HG02840 (cell line): Measurements from ENCODE around the gene CHRFAM7A.
"Not testable (repeated sequence)": the region's sequence is repeated elsewhere in the genome, so short reads cannot be mapped to it uniquely, and the experiment has no call there.

ENCODE experiments used
- ATAC-seq: cut with Tn5 transposase; IDR thresholded peaks from one replicate; pipeline ENCODE4 v1.9.1; 2021; ENCODE audit warnings: mild to moderate bottlenecking, moderate library complexity, moderate number of reproducible peaks; ENCODE audit not compliant: unreplicated experiment, low FRiP score

CHRFAM7A gene

DNA sequence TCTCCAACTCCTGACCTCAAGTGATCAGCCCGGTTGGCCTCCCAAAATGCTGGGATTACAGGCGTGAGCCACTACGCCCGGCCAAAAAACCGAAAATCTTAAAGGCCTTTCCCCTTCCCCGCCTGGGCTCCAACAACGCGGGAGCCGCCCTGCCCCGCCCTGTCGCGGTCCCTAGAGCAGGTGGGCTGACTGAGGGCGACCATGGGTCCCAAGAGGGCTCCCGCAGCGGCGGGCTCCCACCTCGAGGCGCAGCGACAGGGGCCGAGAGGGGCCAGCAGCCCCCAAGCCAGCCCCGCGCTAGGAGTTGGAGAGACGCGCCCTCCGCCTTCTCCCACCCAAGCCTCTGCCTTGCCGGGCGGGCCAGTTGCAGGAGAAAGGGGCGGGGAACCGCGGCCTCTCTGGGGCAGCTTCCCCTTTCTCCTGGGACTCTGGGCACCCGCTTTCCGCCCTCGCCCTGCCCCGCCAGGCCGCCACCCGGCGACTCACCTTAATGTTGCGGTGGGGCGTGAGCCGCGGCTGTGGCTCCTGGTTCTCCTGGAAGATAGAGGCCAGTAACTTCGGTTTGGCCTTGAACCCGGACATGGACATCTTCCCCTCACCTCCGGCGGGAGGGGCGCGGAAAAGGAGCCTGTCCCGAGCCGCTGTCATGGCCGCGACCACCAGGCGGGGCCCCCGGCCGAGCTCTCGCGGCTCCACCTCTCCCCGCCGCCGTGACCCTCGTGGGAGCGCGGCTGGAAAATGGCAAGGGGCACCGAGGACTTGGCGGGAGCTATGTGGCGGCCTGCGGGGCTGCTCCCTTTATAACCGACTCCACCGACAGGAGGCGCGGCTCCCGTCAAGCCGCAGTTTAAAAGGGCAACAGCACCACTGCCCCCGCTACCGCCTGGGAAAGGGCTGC lies at the start of gene CHRFAM7A:
TSS of gene CHRFAM7A (minus strand) at position 775 of the 898 bp plus-strand sequence. CDS start 10,189 bp downstream, outside the sequence.
- not testable (repeated sequence) for ATAC-seq

DNA sequence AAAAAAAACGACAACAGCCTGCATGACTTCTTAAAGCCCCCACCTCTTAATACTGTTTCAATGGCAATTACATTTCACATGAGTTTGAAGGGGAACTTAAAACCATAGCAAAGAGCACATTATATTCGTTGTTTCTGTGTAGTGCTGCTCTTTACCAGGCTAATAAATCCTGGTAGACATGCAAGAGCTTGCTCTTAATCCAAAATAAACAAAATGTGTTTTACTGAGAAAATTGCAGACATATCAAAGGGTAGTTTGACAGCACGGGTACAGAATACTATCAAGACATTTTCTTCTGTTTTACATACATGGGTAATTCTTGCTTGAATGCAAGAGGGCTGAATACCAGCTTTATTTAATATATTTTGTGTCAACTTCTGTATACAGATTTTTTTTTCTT lies 45.0 kb upstream of the CHRFAM7A start:
- not testable (repeated sequence) for ATAC-seq

DNA sequence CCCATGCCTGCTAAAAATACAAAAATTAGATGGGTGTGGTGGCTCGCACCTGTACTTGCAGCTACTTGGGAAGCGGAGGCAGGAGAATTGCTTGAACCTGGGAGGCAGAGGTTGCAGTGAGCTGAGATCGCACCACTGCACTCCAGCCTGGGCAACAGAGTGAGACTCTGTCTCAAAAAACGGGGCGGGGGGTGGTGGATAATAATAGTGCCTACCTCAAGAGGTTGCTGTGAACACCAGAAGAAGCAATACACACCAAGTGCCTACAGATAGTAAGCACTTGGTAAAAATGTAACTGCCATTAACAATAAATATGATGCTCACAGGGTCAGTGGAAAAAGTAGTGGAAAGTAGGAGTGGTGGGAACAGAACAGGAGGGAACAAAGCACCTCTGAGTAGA lies 42.5 kb upstream of the CHRFAM7A start:
- ATAC-seq = not testable (repeated sequence)

DNA sequence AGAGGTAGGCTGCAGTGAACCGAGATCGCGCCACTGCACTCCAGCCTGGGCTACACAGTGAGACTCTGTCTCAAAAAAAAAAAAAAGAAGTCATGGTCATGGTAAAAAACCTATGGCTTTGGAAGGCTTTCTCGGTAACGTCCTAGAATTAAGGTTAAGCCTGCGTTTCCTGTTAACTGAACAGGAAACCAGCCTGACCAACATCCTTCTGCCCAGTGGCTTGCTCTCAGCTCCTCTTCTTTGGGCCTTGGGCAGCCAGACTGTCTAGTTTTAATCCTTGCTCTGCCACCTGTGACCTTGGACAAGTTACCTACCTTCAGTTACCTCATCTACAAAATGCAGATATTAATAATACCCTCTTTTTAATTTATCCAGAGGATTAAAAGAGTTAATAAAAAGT lies 27.4 kb upstream of the CHRFAM7A start:
- not testable (repeated sequence) for ATAC-seq

DNA sequence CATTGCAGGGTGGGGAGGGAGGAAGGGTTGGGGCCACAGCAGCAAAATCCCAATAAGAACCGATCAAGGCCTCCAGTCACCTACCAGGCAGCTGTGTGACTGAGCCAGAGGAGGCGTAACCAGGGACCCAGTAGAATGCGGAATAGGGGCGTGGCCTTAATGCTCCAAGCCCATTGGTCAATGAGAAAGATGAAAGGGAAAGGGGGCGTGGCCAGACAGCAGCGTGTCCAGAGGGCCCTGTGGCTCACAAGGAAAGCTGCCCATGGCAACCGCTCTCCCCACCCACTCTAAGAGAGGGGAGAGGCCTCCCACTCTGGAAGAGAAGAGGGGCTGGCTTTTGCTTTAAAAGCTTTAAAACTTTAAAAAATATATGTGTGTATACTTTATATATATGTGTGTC lies 20.8 kb upstream of the CHRFAM7A start, which contains the start of gene GOLGA8R:
TSS of gene GOLGA8R (minus strand) at position 101 of the 400 bp plus-strand sequence. CDS start at position 3, 98 bp downstream.
- ATAC-seq = not testable (repeated sequence)

DNA sequence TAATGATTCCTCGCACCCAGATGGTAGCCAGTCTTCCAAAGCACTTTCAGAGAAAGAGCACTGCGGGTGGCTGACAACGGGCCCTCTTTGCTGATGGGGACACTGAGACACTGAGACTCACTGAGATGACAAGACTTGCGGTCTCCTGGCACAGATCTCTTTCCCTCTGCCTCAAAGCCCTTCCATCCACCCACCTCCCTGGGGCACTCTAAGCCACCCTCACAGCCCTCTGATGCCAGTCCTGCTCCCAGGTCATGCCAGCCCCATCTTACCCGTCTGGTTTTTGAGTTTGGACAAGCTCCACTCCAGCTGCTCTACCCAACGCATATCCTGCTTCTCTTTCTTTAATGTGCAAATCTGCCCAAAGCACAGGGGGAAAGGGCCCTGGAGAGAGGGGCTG lies 14.3 kb upstream of the CHRFAM7A start:
- not testable (repeated sequence) for ATAC-seq

DNA sequence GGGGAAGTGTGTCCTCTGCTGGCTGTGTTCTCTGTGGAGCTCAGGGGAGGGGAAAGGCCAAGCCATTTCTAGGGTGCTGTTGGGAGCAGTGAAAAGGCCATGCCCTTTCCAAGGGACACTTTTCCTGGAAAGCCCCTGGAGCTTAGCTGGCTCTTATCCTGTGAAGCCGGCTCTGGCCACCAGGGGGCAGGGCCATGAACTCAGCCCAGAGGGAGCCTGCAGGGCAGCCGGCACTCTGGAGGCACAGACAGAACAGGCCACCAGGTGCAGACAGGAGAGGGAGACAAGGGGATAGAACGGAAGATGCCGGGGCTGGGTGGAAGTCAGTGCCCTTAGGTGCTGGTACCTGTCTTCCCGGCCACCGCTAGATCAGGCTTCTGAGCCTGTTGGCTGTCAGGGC lies 5.6 kb upstream of the CHRFAM7A start:
- ATAC-seq = not testable (repeated sequence)

DNA sequence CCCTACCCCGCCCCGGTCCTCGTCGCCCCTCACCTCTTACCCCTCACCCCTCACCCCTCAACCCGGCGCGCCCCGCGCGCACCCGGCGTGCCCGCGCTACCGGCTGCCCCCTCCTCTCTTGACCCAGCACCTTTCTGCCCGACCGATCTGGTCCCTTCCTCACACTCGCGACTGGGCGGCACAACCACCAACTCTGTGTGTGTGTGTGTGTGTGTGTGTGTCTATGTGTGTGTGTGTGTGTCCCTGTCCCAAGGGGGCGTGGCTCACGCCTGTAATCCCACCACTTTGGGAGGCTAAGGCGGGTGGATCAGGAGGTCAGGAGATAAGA lies 288 bp upstream of the CHRFAM7A start:
- ATAC-seq = not testable (repeated sequence)

DNA sequence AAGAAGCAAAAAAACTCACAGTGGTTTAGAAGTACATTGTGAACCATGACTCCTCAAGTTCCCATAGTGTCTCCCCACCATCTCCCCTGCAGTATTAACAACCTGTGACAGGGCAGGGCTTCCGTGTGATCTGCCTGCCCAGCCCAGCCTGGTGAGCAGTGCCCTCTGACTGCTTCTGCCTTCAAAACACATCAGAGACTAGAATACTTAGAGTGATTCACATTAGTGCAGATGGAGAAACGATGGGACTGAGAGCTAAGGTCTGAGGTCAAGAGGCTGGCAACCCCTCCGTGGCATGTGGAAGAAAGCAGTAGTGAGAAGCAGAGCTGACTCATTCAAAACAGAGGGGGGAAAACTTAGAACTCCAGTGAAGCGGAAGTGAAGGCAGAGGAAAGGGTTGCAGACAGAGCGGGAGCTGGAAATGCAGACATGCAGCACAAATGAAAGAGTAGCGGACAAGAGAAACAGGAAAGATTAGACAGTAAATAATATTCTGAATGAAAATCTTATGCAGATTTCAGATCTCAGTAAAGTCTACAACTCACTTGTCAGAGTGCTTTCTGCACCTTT lies 6.9 kb downstream of the CHRFAM7A start:
- ATAC-seq = not testable (repeated sequence)

DNA sequence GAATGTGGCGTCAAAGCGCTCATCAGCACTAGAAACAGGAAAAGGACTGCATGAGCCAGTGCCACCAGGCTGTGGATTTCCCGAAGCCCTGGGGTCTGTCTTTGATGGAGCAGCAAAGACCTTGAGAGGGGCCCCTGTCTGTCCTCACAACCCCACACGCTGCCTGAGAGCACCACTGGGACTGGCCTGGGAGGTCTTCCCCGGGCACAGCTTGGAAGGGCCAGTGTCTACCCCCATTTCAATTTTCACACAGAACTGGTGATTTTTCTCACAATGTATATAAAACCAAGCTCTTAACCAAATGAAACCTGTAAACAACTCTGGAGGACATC lies 16.3 kb downstream of the CHRFAM7A start:
- ATAC-seq = not testable (repeated sequence)

DNA sequence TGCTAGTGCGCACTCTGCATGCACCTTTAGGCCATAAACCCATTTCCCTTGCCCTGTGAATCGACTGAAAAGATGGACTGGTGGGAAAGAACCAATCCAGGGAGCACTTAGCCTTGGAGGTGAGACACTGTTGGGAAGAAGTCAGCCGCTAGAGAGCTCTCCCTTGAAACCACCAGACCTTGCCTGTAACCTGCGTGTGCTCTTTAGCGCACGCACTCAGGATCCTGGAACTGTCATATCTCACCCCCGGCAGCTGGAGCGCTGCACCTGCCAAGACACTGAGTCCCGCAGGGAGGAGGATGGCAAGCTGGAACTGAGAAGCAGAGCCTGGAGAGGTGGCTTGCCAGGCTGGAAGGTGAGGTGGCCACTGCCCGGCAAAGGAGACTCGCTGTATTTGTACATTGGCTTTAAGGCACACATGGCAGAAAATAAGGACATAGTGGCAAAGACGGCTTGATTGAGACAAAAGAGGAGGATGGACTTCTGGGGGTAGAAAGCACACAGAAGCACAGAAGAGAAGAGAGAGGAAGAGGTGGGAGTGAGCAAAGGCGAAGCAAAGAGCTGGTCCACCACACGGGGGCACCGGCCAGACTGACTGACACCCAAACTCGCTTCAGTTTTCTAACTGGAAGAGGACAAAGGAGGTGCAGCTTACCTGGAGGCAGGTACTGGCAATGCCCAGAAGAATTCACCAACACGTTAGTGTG lies 16.8 kb downstream of the CHRFAM7A start:
- ATAC-seq = not testable (repeated sequence)

DNA sequence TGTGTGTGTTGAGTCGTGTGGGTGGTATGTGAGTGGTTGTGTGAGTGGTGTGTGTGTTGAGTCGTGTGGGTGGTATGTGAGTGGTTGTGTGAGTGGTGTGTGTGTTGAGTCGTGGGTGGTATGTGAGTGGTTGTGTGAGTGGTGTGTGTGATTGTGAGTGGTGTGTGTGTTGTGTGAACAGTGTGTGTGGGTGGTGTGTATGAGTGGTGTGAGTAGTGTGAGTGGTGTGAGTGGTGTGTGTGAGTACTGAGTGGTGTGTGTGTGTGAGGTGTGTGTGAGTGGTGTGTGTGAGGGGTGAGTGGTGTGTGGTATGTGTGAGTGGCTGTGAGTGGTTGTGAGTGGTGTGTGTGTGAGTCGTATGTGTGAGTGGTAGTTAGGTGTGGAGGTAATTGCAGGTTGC lies 17.5 kb downstream of the CHRFAM7A start:
- ATAC-seq = not testable (repeated sequence)

DNA sequence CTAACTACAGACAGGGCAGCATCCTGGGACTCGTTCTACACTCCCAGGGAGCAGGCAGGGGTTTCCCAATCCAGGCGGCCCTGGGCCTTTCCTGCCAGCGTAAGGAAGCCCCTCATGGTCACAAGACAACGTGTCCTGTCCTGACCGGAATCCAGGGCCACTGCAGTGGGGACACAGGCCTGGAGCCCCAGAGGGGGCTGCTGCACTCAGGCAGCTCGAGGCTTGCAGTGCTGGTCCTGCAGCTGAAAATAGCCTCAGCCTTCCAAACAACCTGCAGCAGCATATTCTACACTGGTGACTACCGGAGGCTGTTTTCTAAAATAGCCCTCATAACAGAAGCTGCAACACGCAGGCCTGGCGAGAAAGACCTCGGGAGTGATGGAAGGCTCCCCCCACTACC lies 18.5 kb downstream of the CHRFAM7A start:
- ATAC-seq = not testable (repeated sequence)

DNA sequence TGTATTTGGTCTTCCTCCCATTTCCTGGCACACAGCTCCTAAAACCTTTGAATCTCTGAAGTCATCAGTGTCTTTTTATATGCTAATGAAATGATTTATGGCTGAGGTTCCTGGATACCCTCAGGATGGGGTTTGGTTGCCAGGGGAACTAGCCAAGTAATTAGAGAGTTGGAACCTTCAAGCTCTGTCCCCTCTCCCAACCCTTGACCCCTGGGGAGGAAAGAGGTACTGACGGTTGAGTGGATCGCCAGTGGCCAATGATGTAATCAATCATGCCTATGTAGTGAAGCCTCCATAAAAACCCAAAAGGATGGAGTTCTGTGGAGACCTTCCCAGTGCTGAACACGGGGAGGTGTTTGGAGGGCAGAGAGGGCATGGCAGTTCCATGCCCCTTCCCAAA lies 25.1 kb downstream of the CHRFAM7A start:
- not testable (repeated sequence) for ATAC-seq

DNA sequence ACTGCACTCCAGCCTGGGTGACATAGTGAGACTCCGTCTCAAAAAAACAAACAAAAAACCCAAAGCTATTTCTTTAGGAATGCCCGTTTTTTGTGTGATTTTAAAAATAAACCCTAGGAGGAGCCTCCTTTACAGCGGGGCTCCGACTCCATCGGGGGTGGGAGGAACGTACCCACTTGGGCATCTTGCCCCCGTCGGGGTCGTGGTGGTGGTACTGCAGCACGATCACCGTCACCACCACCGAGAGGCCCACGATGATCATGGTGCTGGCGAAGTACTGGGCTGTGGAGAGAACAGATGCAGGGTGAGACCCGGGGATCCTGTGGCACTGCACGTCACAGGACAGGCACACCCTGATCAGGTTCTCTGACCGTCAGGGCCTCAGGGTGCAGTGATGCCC lies 26.1 kb downstream of the CHRFAM7A start:
- ATAC-seq = not testable (repeated sequence)

DNA sequence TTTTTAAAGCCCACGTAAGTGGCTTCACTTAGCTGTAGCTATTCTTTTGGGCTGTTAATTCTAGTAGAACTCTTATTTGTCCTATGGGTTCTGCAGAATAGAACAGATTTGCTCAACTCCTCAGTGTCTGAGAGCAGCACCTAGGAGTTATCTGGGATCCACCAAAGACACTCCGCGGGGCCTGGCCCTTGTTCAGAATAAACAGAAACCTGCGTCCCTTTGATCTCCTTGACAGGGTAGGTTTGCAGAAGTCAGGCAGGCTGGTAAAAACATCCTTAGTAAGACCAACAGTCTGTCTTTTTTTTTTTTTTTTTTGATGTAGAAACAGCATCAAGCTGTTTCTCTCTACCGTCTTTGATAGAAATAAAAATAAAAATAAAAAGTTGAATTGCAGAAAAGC lies 31.9 kb downstream of the CHRFAM7A start:
- ATAC-seq = not testable (repeated sequence)

DNA sequence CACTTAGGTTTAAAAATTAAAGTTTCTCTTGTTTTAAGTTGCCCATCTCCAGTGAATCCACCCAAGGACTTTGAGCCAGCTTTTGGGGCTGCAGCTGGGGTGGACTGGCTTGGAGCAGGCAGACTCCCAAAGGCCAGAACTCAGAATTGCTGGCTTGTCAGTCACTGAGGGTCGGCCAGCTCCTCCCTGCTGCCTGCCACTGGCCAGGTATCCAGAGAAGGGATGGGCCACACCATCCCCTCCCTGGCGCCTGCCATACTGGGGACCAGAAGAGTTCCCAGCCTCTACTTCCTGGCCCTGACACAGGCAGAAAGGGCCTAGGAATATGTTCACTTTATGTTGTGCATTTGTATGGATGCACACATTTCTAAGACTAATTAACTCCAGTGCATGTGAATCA lies 32.4 kb downstream of the CHRFAM7A start:
- not testable (repeated sequence) for ATAC-seq

DNA sequence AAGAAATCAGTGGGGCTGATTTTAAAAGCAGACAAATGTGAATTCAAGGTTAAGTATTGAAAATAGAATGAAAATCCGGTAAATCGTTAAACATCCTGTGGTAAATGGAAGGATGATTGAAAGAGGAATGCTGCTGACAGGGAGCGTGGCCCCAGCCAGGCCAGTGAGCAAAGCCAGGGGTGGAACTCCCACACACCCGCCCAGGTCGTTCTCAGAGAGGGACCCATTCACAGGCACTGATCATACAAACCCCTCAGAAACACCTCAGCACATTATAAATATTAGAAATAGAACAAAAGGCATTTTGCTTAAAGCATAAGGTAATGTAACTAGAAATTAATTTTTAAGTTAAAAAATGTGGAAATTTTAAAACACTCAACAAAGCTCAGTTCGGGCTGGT lies 38.3 kb downstream of the CHRFAM7A start:
- ATAC-seq = not testable (repeated sequence)

DNA sequence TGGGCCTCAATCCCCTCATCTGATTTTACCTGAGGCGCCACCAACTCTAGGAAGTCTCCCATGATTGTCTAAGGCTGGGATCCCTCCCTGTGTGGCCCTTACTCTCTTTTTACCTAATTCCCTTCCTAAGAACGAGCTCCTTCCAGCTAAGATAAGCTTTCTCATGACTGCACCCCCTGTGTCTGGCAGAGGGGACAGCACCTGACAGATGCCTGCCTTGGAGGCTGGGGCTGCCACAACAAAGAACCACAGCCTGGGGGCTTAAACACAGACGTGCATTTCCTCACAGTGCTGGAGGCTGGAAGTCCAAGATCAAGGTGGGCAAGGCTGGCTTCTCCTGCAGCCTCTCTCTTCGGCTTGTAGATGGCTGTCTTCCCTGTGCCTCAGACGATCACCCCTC lies 43.5 kb downstream of the CHRFAM7A start:
- not testable (repeated sequence) for ATAC-seq

DNA sequence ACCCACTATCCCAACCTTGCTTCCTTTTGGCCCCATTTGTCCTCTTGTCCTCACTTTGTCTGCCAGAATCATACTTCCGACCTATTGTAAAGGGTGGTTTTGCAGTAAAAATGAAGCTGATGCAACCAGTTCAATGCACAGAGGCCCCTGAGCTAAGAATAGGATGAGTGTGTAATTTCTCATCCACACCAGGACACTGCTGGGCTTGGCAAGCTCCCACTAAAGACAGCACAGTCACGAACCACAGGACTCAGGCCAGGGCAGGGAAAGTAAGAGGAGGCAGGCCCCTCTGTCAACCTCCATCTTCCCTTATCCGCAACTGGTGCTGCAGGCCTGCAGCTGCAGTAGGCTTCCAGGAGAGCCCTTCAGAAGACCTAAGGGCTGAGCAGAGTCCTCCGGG lies 56.8 kb downstream of the CHRFAM7A start:
- not testable (repeated sequence) for ATAC-seq

DNA sequence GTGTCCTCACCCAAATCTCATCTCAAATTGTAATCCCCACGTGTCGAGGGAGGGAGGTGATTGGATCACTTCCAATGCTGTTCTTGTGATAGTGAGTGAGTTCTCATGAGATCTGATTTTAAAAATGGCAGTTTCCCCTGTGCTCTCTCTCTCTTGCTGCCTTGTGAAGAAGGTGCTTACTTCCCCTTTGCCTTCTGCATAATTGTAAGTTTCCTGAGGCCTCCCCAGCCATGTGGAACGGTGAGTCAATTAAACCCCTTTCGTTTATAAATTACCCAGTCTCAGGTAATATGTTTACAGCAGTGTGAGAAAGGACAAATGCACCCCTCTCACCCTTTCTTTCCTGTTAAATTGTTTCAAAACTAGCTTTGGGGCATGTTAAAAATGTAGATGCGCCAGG lies 59.2 kb downstream of the CHRFAM7A start:
- ATAC-seq = not testable (repeated sequence)
